Fibroblast of lung (primary cell): Measurements from ENCODE around the gene CGB5.

Experiments used
- CTCF ChIP-seq, 2 donors: IDR thresholded peaks in 1 of 2; conservative IDR thresholded peaks in 1 of 2; 1 replicate in 1 of 2; 2 replicates in 1 of 2; pipeline ENCODE4 v1.5.1; 2011 to 2012; ENCODE audit warnings: low read length in 2 of 2, control low read depth in 1 of 2, inconsistent platforms in 1 of 2, low read depth in 1 of 2, mild to moderate bottlenecking in 1 of 2
- EZH2 ChIP-seq: IDR thresholded peaks from 2 replicates; pipeline ENCODE4 v1.5.1; 2012; ENCODE audit warnings: low read length, control low read depth, mild to moderate bottlenecking; ENCODE audit errors: missing control alignments

- no peak for TF ChIP-seq CTCF (conservative IDR thresholded peaks at IDR 0.05 in 1 of 2, IDR thresholded peaks at IDR 0.05 in 1 of 2; ENCODE audit: low read depth in 1 of 2, low read length in 2 of 2)
- TF ChIP-seq EZH2: no peak
These were observed 14.1 kb downstream of the CGB5 start, which contains the start of gene CGB7 for GRCh38 chr19:49057636-49058234.
